ENCODE results near the gene MBNL1.

Gene MBNL1

GRCh38 chr3:152277198-152277597 is 8.5 kb downstream of the MBNL1 start:
- H3K4me3 ChIP-seq (ENCODE audit: low read length) = peak overlapping the region; percentile 20
- H3K79me2 ChIP-seq (ENCODE audit: control insufficient read depth, low read length) = peaks cover 100% of the 10 kb centered on the region
- H3K27ac ChIP-seq (ENCODE audit: low read depth, low read length) = no peak overlapping the region
- H3K4me2 ChIP-seq (ENCODE audit: low read length) = peak overlapping the region; percentile 44
- peaks cover 64% of the 10 kb centered on the region for H3K36me3 ChIP-seq (ENCODE audit: control insufficient read depth, low read length)
- H3K9me3 ChIP-seq (ENCODE audit: control insufficient read depth, insufficient read depth, low read length) = no peaks in the 10 kb centered on the region
- TF ChIP-seq, protein P1, sequence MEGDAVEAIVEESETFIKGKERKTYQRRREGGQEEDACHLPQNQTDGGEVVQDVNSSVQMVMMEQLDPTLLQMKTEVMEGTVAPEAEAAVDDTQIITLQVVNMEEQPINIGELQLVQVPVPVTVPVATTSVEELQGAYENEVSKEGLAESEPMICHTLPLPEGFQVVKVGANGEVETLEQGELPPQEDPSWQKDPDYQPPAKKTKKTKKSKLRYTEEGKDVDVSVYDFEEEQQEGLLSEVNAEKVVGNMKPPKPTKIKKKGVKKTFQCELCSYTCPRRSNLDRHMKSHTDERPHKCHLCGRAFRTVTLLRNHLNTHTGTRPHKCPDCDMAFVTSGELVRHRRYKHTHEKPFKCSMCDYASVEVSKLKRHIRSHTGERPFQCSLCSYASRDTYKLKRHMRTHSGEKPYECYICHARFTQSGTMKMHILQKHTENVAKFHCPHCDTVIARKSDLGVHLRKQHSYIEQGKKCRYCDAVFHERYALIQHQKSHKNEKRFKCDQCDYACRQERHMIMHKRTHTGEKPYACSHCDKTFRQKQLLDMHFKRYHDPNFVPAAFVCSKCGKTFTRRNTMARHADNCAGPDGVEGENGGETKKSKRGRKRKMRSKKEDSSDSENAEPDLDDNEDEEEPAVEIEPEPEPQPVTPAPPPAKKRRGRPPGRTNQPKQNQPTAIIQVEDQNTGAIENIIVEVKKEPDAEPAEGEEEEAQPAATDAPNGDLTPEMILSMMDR (IDR thresholded peaks at IDR 0.05; ENCODE audit: low read depth, low read length, poor library complexity, severe bottlenecking) = no peak
- no peak for TF ChIP-seq EZH2phosphoT487 (IDR thresholded peaks at IDR 0.05; ENCODE audit: borderline replicate concordance, low read length)
- H3K4me1 ChIP-seq (ENCODE audit: control insufficient read depth, low read length) = peaks cover 96% of the 10 kb centered on the region
- H3K27me3 ChIP-seq (ENCODE audit: control insufficient read depth, low read length) = no peaks in the 10 kb centered on the region
- peaks cover 15% of the 10 kb centered on the region for H3F3A ChIP-seq (ENCODE audit: control insufficient read depth, insufficient read depth)
- peaks cover 39% of the 10 kb centered on the region for H4K20me1 ChIP-seq (ENCODE audit: control insufficient read depth, insufficient read depth, low read depth, low read length)
- H3K9me2 ChIP-seq (replicated peaks; ENCODE audit: control insufficient read depth, low read length) = no peaks in the 10 kb centered on the region

- H3F3A ChIP-seq (ENCODE audit: control insufficient read depth, insufficient read depth) = peaks cover 23% of the 10 kb centered on the region
- peaks cover 100% of the 10 kb centered on the region for H3K79me2 ChIP-seq (ENCODE audit: control insufficient read depth, low read length)
- no peaks in the 10 kb centered on the region for H3K9me3 ChIP-seq (ENCODE audit: control insufficient read depth, insufficient read depth, low read length)
- H4K20me1 ChIP-seq (ENCODE audit: control insufficient read depth, insufficient read depth, low read depth, low read length) = peaks cover 39% of the 10 kb centered on the region
- peaks cover 96% of the 10 kb centered on the region for H3K4me1 ChIP-seq (ENCODE audit: control insufficient read depth, low read length)
- H3K4me2 ChIP-seq (ENCODE audit: low read length) = peak overlapping the region; percentile 59
- H3K27me3 ChIP-seq (ENCODE audit: control insufficient read depth, low read length) = no peaks in the 10 kb centered on the region
- H3K27ac ChIP-seq (ENCODE audit: low read depth, low read length) = no peak overlapping the region
- no peaks in the 10 kb centered on the region for H3K9me2 ChIP-seq (replicated peaks; ENCODE audit: control insufficient read depth, low read length)
- no peak for TF ChIP-seq EZH2phosphoT487 (IDR thresholded peaks at IDR 0.05; ENCODE audit: borderline replicate concordance, low read length)
- TF ChIP-seq, protein P1 (IDR thresholded peaks at IDR 0.05; ENCODE audit: low read depth, low read length, poor library complexity, severe bottlenecking) = no peak
- H3K4me3 ChIP-seq (ENCODE audit: low read length) = peak overlapping the region; percentile 8
- H3K36me3 ChIP-seq (ENCODE audit: control insufficient read depth, low read length) = peaks cover 58% of the 10 kb centered on the region
Observed at GRCh38 chr3:152278756-152279427, 10.2 kb downstream of the MBNL1 start.

GRCh38 chr3:152279479-152279878 is 10.8 kb downstream of the MBNL1 start:
- peak overlapping the region; percentile 8 for H3K4me3 ChIP-seq (ENCODE audit: low read length)
- H3K4me1 ChIP-seq (ENCODE audit: control insufficient read depth, low read length) = peaks cover 96% of the 10 kb centered on the region
- H3K4me2 ChIP-seq (ENCODE audit: low read length) = peak overlapping the region; percentile 59
- H4K20me1 ChIP-seq (ENCODE audit: control insufficient read depth, insufficient read depth, low read depth, low read length) = peaks cover 42% of the 10 kb centered on the region
- H3K27me3 ChIP-seq (ENCODE audit: control insufficient read depth, low read length) = no peaks in the 10 kb centered on the region
- H3K36me3 ChIP-seq (ENCODE audit: control insufficient read depth, low read length) = peaks cover 58% of the 10 kb centered on the region
- H3K9me2 ChIP-seq (replicated peaks; ENCODE audit: control insufficient read depth, low read length) = no peaks in the 10 kb centered on the region
- H3K79me2 ChIP-seq (ENCODE audit: control insufficient read depth, low read length) = peaks cover 100% of the 10 kb centered on the region
- no peak overlapping the region for H3K27ac ChIP-seq (ENCODE audit: low read depth, low read length)
- peaks cover 29% of the 10 kb centered on the region for H3F3A ChIP-seq (ENCODE audit: control insufficient read depth, insufficient read depth)
- TF ChIP-seq, protein P1 (IDR thresholded peaks at IDR 0.05; ENCODE audit: low read depth, low read length, poor library complexity, severe bottlenecking) = no peak
- no peak for TF ChIP-seq EZH2phosphoT487 (IDR thresholded peaks at IDR 0.05; ENCODE audit: borderline replicate concordance, low read length)
- H3K9me3 ChIP-seq (ENCODE audit: control insufficient read depth, insufficient read depth, low read length) = no peaks in the 10 kb centered on the region
